Smooth muscle cell (in vitro differentiated cells): ENCODE data around the gene POU5F2. TPM values are rescaled to one million over a fixed set of nuclear protein-coding genes. Genes with fewer than 3 reads are reported as not detected.

Experiments used
- DNase-seq: peaks from one replicate; lab custom pipeline; 2025; ENCODE audit not compliant: unreplicated experiment; lab: John Stamatoyannopoulos, UW
- H2AFZ ChIP-seq: fragments of 200-600 bp; sonication (generic); 2 replicates; pipeline ENCODE4 v1.6.0; 2016; ENCODE audit warnings: antibody characterized with exemption, low read depth, mild to moderate bottlenecking
- H3F3A ChIP-seq: fragments of 200-600 bp; sonication (generic); 2 replicates; pipeline ENCODE4 v1.6.0; 2017; ENCODE audit warnings: antibody characterized with exemption, low read depth
- H3K27ac ChIP-seq: fragments of 200-600 bp; sonication (generic); 2 replicates; pipeline ENCODE4 v1.5.1; 2016; ENCODE audit warnings: low read depth, mild to moderate bottlenecking
- H3K27me3 ChIP-seq: fragments of 200-600 bp; sonication (generic); 2 replicates; pipeline ENCODE4 v1.6.1; 2016; ENCODE audit warnings: low read depth, mild to moderate bottlenecking
- H3K36me3 ChIP-seq: fragments of 200-600 bp; sonication (generic); 2 replicates; pipeline ENCODE4 v1.5.1; 2016; ENCODE audit warnings: low read depth
- H3K4me1 ChIP-seq: fragments of 200-600 bp; sonication (generic); 2 replicates; pipeline ENCODE4 v1.5.1; 2016; ENCODE audit warnings: low read depth
- H3K4me2 ChIP-seq: fragments of 200-600 bp; sonication (generic); 2 replicates; pipeline ENCODE4 v1.6.0; 2016; ENCODE audit warnings: mild to moderate bottlenecking
- H3K4me3 ChIP-seq: fragments of 200-600 bp; sonication (generic); 2 replicates; pipeline ENCODE4 v1.5.1; 2016; ENCODE audit warnings: mild to moderate bottlenecking
- H3K79me2 ChIP-seq: fragments of 200-600 bp; sonication (generic); 2 replicates; pipeline ENCODE4 v1.6.0; 2016; ENCODE audit warnings: low read depth, mild to moderate bottlenecking
- H3K9ac ChIP-seq: fragments of 200-600 bp; sonication (generic); 2 replicates; pipeline ENCODE4 v1.6.0; 2016; ENCODE audit warnings: low read depth
- H3K9me3 ChIP-seq: fragments of 200-600 bp; sonication (generic); replicated peaks from 2 replicates; pipeline ENCODE4 v1.5.1; 2016; ENCODE audit warnings: low read depth
- H4K20me1 ChIP-seq: fragments of 200-600 bp; sonication (generic); 2 replicates; pipeline ENCODE4 v1.6.0; 2016; ENCODE audit warnings: low read depth
- CTCF ChIP-seq: fragments of 200-600 bp; sonication (generic); IDR thresholded peaks from 2 replicates; pipeline ENCODE4 v1.5.1; 2017; ENCODE audit warnings: borderline replicate concordance, mild to moderate bottlenecking, antibody characterized with exemption; ENCODE audit not compliant: insufficient read depth, poor library complexity, severe bottlenecking
- WGBS: methylation state at CpG from one replicate; pipeline ENCODE4 v1.1.7; 2016; ENCODE audit warnings: low lambda C conversion rate; 5-methylcytosine and 5-hydroxymethylcytosine counted together
- polyA plus RNA-seq: library from polyadenylated mRNA; unstranded; fragments of >200 nt; fragmentation: Nextera tagmentation; extraction: Ambion mirVana; gene quantifications from 2 replicates; pipeline ENCODE4 v1.2.1, GENCODE V29; 2016
- total RNA-seq: library from RNA; depleted of rRNA; stranded (reverse); fragments of >200 nt; gene quantifications from 2 replicates; pipeline ENCODE4 v1.2.3, GENCODE V29; 2014

The POU5F2 gene
- total and polyA plus RNA-seq, 2 experiments from 2014 or later, result 0.11 to 0.45 TPM

- H3K4me2 ChIP-seq, result no peak overlapping the region
- no peak for DNase-seq
- WGBS, result 47% methylated on average over 1 of the region's 1 CpG
Observed at GRCh38 chr5:93721511-93721910, 19.9 kb downstream of the POU5F2 start.

GRCh38 chr5:93721071-93721470 lies 20.3 kb downstream of the POU5F2 start:
- Histone ChIP-seq H3K9me3 (no peaks in the 10 kb centered on the region), H3K36me3 (no peaks in the 10 kb centered on the region), H3K9ac (no peak overlapping the region), H3K4me1 (no peaks in the 10 kb centered on the region), H4K20me1 (no peaks in the 10 kb centered on the region), H3K79me2 (no peaks in the 10 kb centered on the region), H2AFZ (no peak overlapping the region), H3K27me3 (no peaks in the 10 kb centered on the region), H3K27ac (no peak overlapping the region), H3K4me3 (no peak overlapping the region), H3K4me2 (no peak overlapping the region), H3F3A (no peaks in the 10 kb centered on the region)
- DNase-seq, result no peak
- TF ChIP-seq CTCF, result no peak
- WGBS, result 47% methylated on average over 3 of the region's 3 CpGs

More at GRCh38 chr5:93721511-93721910, 19.9 kb downstream of the POU5F2 start:
- Histone ChIP-seq H3K4me3 (no peak overlapping the region), H3K79me2 (no peaks in the 10 kb centered on the region), H3K27ac (no peak overlapping the region), H3K27me3 (no peaks in the 10 kb centered on the region), H3K9me3 (no peaks in the 10 kb centered on the region), H2AFZ (no peak overlapping the region), H3K4me1 (peaks cover 2% of the 10 kb centered on the region), H3F3A (no peaks in the 10 kb centered on the region), H3K9ac (no peak overlapping the region), H3K36me3 (no peaks in the 10 kb centered on the region), H4K20me1 (no peaks in the 10 kb centered on the region)
- no peak for TF ChIP-seq CTCF

- H3K79me2 ChIP-seq, result no peaks in the 10 kb centered on the region
- no peaks in the 10 kb centered on the region for H3F3A ChIP-seq
- no peak for DNase-seq
- no peak overlapping the region for H3K9ac ChIP-seq
- 78% methylated on average over 4 of the region's 4 CpGs for WGBS
- H3K4me1 ChIP-seq, result peaks cover 8% of the 10 kb centered on the region
- peaks cover 4% of the 10 kb centered on the region for H3K9me3 ChIP-seq
- no peak overlapping the region for H3K4me2 ChIP-seq
- no peaks in the 10 kb centered on the region for H4K20me1 ChIP-seq
- H3K36me3 ChIP-seq, result no peaks in the 10 kb centered on the region
- TF ChIP-seq CTCF, result no peak
- no peak overlapping the region for H3K27ac ChIP-seq
- H2AFZ ChIP-seq, result no peak overlapping the region
- H3K27me3 ChIP-seq, result no peaks in the 10 kb centered on the region
- H3K4me3 ChIP-seq, result no peak overlapping the region
Observed at GRCh38 chr5:93717162-93717561, 24.2 kb downstream of the POU5F2 start.

GRCh38 chr5:93716453-93716852 lies 24.9 kb downstream of the POU5F2 start:
- Histone ChIP-seq H3K9ac (no peak overlapping the region), H3K9me3 (peaks cover 4% of the 10 kb centered on the region), H3K27me3 (no peaks in the 10 kb centered on the region), H2AFZ (no peak overlapping the region), H3F3A (no peaks in the 10 kb centered on the region), H3K4me3 (no peak overlapping the region), H3K36me3 (no peaks in the 10 kb centered on the region), H4K20me1 (no peaks in the 10 kb centered on the region), H3K79me2 (no peaks in the 10 kb centered on the region), H3K4me1 (peaks cover 8% of the 10 kb centered on the region), H3K4me2 (no peak overlapping the region), H3K27ac (no peak overlapping the region)
- DNase-seq, result no peak
- no peak for TF ChIP-seq CTCF
